Ovary (tissue), 3 donors: ENCODE results near the gene F5.

ENCODE experiments used
- POLR2A ChIP-seq: fragments of 450-650 bp; IDR thresholded peaks from one replicate; pipeline ENCODE4 v1.6.1; 2017; ENCODE audit warnings: antibody characterized with exemption, mild to moderate bottlenecking, moderate library complexity
- TF ChIP-seq, protein P1 (sequence below), 3 donors: fragments of 450-650 bp in 2 of 3; fragments of 200-600 bp in 1 of 3; IDR thresholded peaks; one replicate each; pipeline versions ENCODE4 v1.5.1 to v1.8.0; 2016 to 2022; ENCODE audit warnings: antibody characterized with exemption in 3 of 3, mild to moderate bottlenecking in 1 of 3
- donor health status: DM: no; HTN: no; CAD: no.

DNA sequence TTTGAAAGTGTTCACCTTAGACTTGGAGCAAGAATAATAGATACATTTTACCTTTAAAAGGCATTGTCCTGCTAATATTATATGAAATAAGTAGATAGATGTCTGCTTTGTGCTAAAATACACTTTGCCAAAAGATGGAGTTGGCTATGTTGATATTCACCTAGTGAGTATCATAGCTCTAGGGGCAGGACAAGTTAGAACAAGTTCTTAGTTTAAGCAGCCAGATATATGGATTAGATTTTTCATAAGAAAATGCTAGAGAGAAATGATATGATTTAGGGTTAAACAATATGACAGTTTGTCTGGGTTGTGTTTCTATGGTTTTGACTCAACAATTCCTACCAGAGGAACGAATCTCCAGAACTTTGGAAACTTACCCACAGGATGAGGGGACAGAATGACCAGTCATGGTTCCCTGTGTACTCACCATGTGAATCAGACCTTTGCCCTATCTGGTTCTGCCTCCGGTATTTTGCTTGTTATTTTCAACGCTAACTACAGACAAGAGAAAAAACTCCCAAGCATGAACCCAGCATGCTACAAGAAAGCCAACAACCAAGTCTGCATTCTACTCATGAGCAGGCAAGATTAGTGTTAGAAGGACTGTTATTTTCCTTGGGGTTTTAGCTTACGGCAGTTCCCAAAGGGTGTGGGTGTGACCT, 1.7 kb downstream of the F5 start:
- TF ChIP-seq, protein P1, sequence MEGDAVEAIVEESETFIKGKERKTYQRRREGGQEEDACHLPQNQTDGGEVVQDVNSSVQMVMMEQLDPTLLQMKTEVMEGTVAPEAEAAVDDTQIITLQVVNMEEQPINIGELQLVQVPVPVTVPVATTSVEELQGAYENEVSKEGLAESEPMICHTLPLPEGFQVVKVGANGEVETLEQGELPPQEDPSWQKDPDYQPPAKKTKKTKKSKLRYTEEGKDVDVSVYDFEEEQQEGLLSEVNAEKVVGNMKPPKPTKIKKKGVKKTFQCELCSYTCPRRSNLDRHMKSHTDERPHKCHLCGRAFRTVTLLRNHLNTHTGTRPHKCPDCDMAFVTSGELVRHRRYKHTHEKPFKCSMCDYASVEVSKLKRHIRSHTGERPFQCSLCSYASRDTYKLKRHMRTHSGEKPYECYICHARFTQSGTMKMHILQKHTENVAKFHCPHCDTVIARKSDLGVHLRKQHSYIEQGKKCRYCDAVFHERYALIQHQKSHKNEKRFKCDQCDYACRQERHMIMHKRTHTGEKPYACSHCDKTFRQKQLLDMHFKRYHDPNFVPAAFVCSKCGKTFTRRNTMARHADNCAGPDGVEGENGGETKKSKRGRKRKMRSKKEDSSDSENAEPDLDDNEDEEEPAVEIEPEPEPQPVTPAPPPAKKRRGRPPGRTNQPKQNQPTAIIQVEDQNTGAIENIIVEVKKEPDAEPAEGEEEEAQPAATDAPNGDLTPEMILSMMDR (IDR thresholded peaks at IDR 0.05): no peak
- TF ChIP-seq POLR2A: no peak
